ENCODE measurements around the gene NAV2.
A peak's percentile ranks its signal among the peaks of the same experiment; 100 is the strongest.

Gene NAV2

GRCh38 chr11:20056109-20056949 lies 343.7 kb downstream of the NAV2 start:
- intact Hi-C loops (cut with DNase I; ENCODE audit: low total_unique reads): no loop called here

GRCh38 chr11:20056950-20057943 lies 344.6 kb downstream of the NAV2 start:
- Histone ChIP-seq H3K4me1 (peaks cover 0 to 47% (median 26%) of the 10 kb centered on the region in 4 donors), H3K36me3 (peaks cover 66 to 95% (median 91%) of the 10 kb centered on the region in 3 donors), H3K27ac (peak overlapping the region in 1 of 2 donors; percentile 32), H3K4me3 (no peak overlapping the region), H3K27me3 (no peaks in the 10 kb centered on the region), H3K9me3 (no peaks in the 10 kb centered on the region)
- intact Hi-C loops (cut with DNase I; ENCODE audit: low total_unique reads): no loop called here
- DNase-seq: no peak
- TF ChIP-seq, protein P1, sequence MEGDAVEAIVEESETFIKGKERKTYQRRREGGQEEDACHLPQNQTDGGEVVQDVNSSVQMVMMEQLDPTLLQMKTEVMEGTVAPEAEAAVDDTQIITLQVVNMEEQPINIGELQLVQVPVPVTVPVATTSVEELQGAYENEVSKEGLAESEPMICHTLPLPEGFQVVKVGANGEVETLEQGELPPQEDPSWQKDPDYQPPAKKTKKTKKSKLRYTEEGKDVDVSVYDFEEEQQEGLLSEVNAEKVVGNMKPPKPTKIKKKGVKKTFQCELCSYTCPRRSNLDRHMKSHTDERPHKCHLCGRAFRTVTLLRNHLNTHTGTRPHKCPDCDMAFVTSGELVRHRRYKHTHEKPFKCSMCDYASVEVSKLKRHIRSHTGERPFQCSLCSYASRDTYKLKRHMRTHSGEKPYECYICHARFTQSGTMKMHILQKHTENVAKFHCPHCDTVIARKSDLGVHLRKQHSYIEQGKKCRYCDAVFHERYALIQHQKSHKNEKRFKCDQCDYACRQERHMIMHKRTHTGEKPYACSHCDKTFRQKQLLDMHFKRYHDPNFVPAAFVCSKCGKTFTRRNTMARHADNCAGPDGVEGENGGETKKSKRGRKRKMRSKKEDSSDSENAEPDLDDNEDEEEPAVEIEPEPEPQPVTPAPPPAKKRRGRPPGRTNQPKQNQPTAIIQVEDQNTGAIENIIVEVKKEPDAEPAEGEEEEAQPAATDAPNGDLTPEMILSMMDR (IDR thresholded peaks at IDR 0.05): no peak

More at GRCh38 chr11:20056109-20056949, 343.7 kb downstream of the NAV2 start:
- peak overlapping the region; percentile 25 to 32 for H3K27ac ChIP-seq
- no peaks in the 10 kb centered on the region for H3K9me3 ChIP-seq
- H3K4me1 ChIP-seq: peaks cover 0 to 56% (median 27%) of the 10 kb centered on the region in 4 donors
- H3K36me3 ChIP-seq: peaks cover 69 to 95% (median 93%) of the 10 kb centered on the region in 3 donors
- peak; percentile 45 to 88 for DNase-seq
- no peak overlapping the region for H3K4me3 ChIP-seq
- no peaks in the 10 kb centered on the region for H3K27me3 ChIP-seq
- TF ChIP-seq, protein P1 (IDR thresholded peaks at IDR 0.05): no peak

- Histone ChIP-seq H3K36me3 (peaks cover 74 to 98% (median 93%) of the 10 kb centered on the region in 3 donors), H3K27me3 (no peaks in the 10 kb centered on the region), H3K9me3 (no peaks in the 10 kb centered on the region), H3K4me1 (peaks cover 0 to 47% (median 26%) of the 10 kb centered on the region in 4 donors), H3K4me3 (no peak overlapping the region), H3K27ac (no peak overlapping the region)
- intact Hi-C loops (cut with DNase I; ENCODE audit: low total_unique reads): no loop called here
- TF ChIP-seq, protein P1 (IDR thresholded peaks at IDR 0.05): no peak
- DNase-seq: no peak
Measured at GRCh38 chr11:20058749-20059458, 346.3 kb downstream of the NAV2 start.

DNA sequence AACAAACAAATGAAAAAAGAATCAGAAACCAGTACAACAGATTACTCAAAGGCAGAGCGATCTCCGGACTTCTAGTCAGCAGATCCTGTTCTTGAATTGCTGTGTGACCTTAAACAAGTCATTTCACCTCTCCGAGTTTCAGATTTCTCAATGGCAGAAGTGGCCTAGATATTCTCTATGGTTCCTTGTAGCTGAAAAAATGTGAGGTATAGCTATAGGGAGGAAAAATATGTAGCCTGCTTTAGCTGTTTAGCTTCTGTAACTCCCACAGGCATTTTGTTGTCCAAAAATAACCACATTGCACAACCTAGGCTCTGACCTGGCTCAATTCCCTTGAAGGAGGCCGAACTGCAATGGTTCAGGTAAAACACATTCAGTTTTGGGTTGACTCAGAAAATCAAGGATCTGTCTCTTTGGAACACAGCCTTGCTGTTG lies 347.0 kb downstream of the NAV2 start:
- Histone ChIP-seq H3K27ac (peak overlapping the region in 1 of 2 donors; percentile 2), H3K36me3 (peaks cover 70 to 98% (median 93%) of the 10 kb centered on the region in 3 donors), H3K4me1 (peaks cover 0 to 47% (median 26%) of the 10 kb centered on the region in 4 donors), H3K9me3 (no peaks in the 10 kb centered on the region), H3K27me3 (no peaks in the 10 kb centered on the region), H3K4me3 (no peak overlapping the region)
- intact Hi-C loops (cut with DNase I; ENCODE audit: low total_unique reads): no loop called here
- TF ChIP-seq, protein P1 (IDR thresholded peaks at IDR 0.05): no peak
- no peak for DNase-seq

- peak overlapping the region in 1 of 2 donors; percentile 2 for H3K27ac ChIP-seq
Measured at GRCh38 chr11:20060181-20060580, 347.5 kb downstream of the NAV2 start.

More at GRCh38 chr11:20060181-20060580, 347.5 kb downstream of the NAV2 start:
- Histone ChIP-seq H3K36me3 (peaks cover 66 to 98% (median 91%) of the 10 kb centered on the region in 3 donors), H3K4me1 (peaks cover 0 to 44% (median 22%) of the 10 kb centered on the region in 4 donors), H3K27me3 (no peaks in the 10 kb centered on the region), H3K4me3 (no peak overlapping the region), H3K9me3 (no peaks in the 10 kb centered on the region)
- TF ChIP-seq, protein P1 (IDR thresholded peaks at IDR 0.05): no peak
- intact Hi-C loops (cut with DNase I; ENCODE audit: low total_unique reads): no loop called here
- no peak for DNase-seq
